ENCODE data around the gene HK2.
"Not testable (repeated sequence)": the region's sequence is repeated elsewhere in the genome, so short reads cannot be mapped to it uniquely, and the experiment has no call there.

Gene HK2

DNA sequence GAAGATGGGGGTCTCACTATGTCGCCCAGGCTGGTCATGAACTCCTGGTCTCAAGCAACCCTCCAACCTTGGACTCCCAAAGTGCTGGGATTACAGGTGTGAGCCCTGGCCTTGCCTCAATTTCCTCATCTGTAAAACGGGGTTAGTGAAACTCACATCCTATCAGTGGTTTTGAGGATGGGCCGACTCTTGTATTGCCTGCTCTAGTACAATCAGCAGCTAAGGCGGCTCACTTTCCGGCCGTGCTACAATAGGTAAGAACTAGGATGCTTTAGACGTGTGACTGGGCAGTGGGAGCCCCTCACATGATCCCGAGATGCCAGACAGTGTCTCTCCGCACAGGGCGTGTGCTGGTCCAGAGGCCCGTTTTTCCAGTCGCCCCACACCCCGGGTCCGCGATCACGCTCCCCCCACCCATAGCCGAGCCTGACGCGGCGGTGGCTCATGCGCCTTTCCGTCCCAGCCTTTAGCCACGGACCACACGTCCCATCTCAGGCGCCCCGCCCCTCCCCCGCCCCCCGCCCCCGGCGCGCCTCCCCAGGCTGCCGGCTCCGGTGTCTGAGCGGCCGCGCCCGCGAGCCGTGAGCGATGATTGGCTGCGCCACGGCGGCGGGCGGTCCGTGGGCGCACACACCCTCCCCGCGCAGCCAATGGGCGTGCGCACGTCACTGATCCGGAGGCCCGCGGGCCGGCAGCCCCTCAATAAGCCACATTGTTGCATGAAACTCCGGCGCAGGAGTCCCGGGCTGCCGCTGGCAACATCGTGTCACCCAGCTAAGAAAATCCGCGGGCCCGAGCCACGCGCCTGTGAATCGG, at the start of gene HK2:
HK2 (plus strand) TSS at position 710 of the 816 bp plus-strand sequence. CDS start 454 bp downstream, outside the sequence.
- DNase-seq (ENCODE audit: low read depth) = peak; percentile 87
- TF ChIP-seq, protein P1, sequence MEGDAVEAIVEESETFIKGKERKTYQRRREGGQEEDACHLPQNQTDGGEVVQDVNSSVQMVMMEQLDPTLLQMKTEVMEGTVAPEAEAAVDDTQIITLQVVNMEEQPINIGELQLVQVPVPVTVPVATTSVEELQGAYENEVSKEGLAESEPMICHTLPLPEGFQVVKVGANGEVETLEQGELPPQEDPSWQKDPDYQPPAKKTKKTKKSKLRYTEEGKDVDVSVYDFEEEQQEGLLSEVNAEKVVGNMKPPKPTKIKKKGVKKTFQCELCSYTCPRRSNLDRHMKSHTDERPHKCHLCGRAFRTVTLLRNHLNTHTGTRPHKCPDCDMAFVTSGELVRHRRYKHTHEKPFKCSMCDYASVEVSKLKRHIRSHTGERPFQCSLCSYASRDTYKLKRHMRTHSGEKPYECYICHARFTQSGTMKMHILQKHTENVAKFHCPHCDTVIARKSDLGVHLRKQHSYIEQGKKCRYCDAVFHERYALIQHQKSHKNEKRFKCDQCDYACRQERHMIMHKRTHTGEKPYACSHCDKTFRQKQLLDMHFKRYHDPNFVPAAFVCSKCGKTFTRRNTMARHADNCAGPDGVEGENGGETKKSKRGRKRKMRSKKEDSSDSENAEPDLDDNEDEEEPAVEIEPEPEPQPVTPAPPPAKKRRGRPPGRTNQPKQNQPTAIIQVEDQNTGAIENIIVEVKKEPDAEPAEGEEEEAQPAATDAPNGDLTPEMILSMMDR (IDR thresholded peaks at IDR 0.05; ENCODE audit: low read length, missing control alignments) = no peak
- H3K4me3 ChIP-seq (replicated peaks; ENCODE audit: low read depth, low read length) = peak within 1 kb of the TSS; percentile 84

GRCh38 chr2:74789271-74789670, 44.7 kb upstream of the HK2 start:
- H3K4me3 ChIP-seq (replicated peaks; ENCODE audit: low read depth, low read length) = no peak overlapping the region
- no peak for DNase-seq (ENCODE audit: low read depth)
- TF ChIP-seq, protein P1 (IDR thresholded peaks at IDR 0.05; ENCODE audit: low read length, missing control alignments) = no peak

DNA sequence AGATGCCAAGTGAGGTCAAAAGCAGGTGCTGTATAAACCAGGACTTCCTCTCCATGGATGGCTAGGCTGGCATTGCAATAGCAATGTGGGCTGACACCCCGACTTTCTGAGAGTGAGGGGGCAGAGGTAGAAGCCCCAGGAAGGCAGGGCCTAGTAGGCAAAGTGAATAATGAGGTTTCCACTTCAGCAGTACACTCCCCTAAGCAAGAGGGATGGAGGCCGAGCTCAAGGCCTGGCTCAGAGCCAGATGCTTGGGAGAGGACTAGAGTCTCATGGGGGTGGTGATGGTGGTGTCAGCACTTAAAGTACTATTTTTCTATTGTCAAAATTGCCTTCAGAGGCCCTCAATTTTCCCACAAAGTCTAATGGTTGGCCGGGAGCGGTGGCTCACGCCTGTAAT, 41.6 kb upstream of the HK2 start:
- H3K4me3 ChIP-seq (replicated peaks; ENCODE audit: low read depth, low read length) = no peak overlapping the region
- TF ChIP-seq, protein P1 (IDR thresholded peaks at IDR 0.05; ENCODE audit: low read length, missing control alignments) = no peak
- no peak for DNase-seq (ENCODE audit: low read depth)

GRCh38 chr2:74794878-74795277, 39.0 kb upstream of the HK2 start:
- not testable (repeated sequence) for DNase-seq (ENCODE audit: low read depth); H3K4me3 ChIP-seq (replicated peaks; ENCODE audit: low read depth, low read length)

DNA sequence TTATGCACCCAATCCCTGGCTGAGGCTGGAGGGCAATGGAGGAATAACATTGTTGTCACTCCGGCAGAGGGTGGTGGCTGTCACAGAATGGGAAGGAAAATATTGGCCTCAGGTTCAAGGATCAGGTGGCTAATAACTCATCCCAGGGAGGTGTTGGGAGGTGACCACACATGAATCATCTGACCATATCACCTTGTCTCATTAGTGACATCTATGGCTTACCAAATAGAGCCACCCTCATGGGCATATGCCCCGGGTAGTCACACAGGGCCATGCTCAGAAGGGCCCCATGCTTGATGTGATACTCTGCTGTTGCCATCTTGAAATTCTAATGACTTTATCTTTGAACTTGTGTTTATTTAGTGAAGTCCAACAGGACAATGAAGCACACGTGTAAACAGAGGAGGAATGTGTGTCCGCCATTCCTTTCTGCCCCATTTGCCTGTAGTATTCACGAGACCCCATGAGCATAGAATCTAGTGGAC, 27.5 kb upstream of the HK2 start:
- TF ChIP-seq, protein P1 (IDR thresholded peaks at IDR 0.05; ENCODE audit: low read length, missing control alignments) = no peak
- H3K4me3 ChIP-seq (replicated peaks; ENCODE audit: low read depth, low read length) = no peak overlapping the region
- DNase-seq (ENCODE audit: low read depth) = no peak

- DNase-seq (ENCODE audit: low read depth) = no peak
- TF ChIP-seq, protein P1 (IDR thresholded peaks at IDR 0.05; ENCODE audit: low read length, missing control alignments) = no peak
- H3K4me3 ChIP-seq (replicated peaks; ENCODE audit: low read depth, low read length) = no peak overlapping the region
Observed at GRCh38 chr2:74806920-74807319, 27.0 kb upstream of the HK2 start.

DNA sequence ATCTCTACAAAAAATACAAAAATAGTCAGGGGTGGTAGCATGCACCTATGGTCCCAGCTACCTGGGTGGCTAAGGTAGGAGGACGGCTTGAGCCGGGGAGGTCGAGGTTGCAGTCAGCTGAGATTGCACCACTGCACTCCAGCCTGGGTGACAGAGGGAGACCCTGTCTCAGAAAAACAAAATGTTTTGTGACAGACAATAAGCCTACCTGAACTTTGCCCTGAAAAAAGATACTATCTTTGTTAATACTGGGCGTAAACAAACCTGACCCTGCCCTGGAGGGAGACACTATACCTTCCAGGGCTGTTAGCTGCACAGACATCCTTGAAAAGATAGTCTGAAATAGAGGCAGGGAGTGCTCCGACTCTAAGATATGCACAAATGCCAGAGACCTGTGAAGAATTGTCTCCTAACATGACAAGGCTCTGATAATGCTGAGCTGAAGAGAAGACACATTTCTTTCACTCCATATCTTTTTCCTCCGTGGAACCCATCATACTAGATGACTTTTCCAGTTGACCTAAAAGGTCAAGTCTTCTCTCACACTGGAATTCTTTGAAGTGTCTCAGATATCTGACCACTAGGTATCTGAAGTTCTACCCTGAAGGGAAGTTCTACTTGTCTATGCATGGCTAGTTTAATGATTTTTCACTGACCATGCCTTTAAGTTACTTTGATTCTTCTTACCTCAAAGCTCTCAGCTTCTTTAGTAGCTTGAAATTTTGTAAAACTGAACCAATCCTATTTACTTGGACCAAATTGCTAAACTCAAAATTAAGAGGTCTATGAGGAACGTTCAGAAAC, 20.9 kb upstream of the HK2 start:
- TF ChIP-seq, protein P1 (IDR thresholded peaks at IDR 0.05; ENCODE audit: low read length, missing control alignments) = no peak
- no peak overlapping the region for H3K4me3 ChIP-seq (replicated peaks; ENCODE audit: low read depth, low read length)
- no peak for DNase-seq (ENCODE audit: low read depth)
